Measurements from ENCODE around the gene PCDHGC5. TPM values are rescaled to one million over a fixed set of nuclear protein-coding genes. Genes with fewer than 3 reads are reported as not detected.

Gene PCDHGC5
- total RNA-seq, 1 experiment from 2014 or later: 0.61 TPM

- peaks cover 59% of the 10 kb centered on the region for H3K36me3 Mint-ChIP-seq (ENCODE audit: insufficient read depth, unreplicated experiment)
- intact Hi-C loops (cut with micrococcal nuclease): no loop called here
- peak overlapping the region; percentile 81 for H3K27ac Mint-ChIP-seq (ENCODE audit: low read depth, unreplicated experiment)
- H3K4me1 Mint-ChIP-seq (ENCODE audit: insufficient read depth, unreplicated experiment): peaks cover 59% of the 10 kb centered on the region
- H3K4me3 Mint-ChIP-seq (ENCODE audit: unreplicated experiment): peak overlapping the region; percentile 17
- DNase-seq (ENCODE audit: unreplicated experiment): no peak
- BruUV-seq (replicated peaks): no TSS peak
- TF ChIP-seq CTCF (IDR thresholded peaks at IDR 0.05; ENCODE audit: unreplicated experiment): no peak
- H3K9me3 Mint-ChIP-seq (ENCODE audit: unreplicated experiment): no peaks in the 10 kb centered on the region
- CTCF ChIA-PET: interaction anchor here (0.6 to 11.5 kb wide), 26 partner anchors 9 to 321 kb away, joined by 3 to 191 read pairs (median 4); partner anchors contain the start of genes PCDHB10, PCDHB13, PCDHB14 and PCDHGA10
- H3K27me3 Mint-ChIP-seq (ENCODE audit: insufficient read depth, unreplicated experiment): no peaks in the 10 kb centered on the region
- POLR2A ChIA-PET: interaction anchor here (0.5 to 3.5 kb wide), 12 partner anchors 8 to 499 kb away, joined by 3 to 27 read pairs (median 4); partner anchors contain the start of genes PCDHGA10, PCDHGC3 and TAF7
These were observed 24.2 kb downstream of the PCDHGC5 start for GRCh38 chr5:141512911-141513626.

- Mint-ChIP-seq H3K9me3 (ENCODE audit: unreplicated experiment) (no peaks in the 10 kb centered on the region), H3K4me3 (ENCODE audit: unreplicated experiment) (peak overlapping the region; percentile 47), H3K36me3 (ENCODE audit: insufficient read depth, unreplicated experiment) (peaks cover 66% of the 10 kb centered on the region), H3K27ac (ENCODE audit: low read depth, unreplicated experiment) (peak overlapping the region; percentile 81), H3K4me1 (ENCODE audit: insufficient read depth, unreplicated experiment) (peaks cover 53% of the 10 kb centered on the region), H3K27me3 (ENCODE audit: insufficient read depth, unreplicated experiment) (no peaks in the 10 kb centered on the region)
- peak; percentile 77 for DNase-seq (ENCODE audit: unreplicated experiment)
- no TSS peak for BruUV-seq (replicated peaks)
- intact Hi-C loops (cut with micrococcal nuclease): no loop called here
- ChIA-PET CTCF (interaction anchor here (0.6 to 11.5 kb wide), 17 partner anchors 11 to 1216 kb away, joined by 3 to 191 read pairs (median 5); partner anchors contain the start of genes PCDHB10, PCDHB13, PCDHB14 and PCDHGA10), POLR2A (interaction anchor here (0.5 to 3.5 kb wide), 8 partner anchors 10 to 193 kb away, joined by 4 to 27 read pairs (median 5); partner anchors contain the start of genes PCDHGC3 and TAF7)
- TF ChIP-seq CTCF (IDR thresholded peaks at IDR 0.05; ENCODE audit: unreplicated experiment): no peak
These were observed 24.9 kb downstream of the PCDHGC5 start for GRCh38 chr5:141513627-141514329.

GRCh38 chr5:141514330-141515133 lies 25.7 kb downstream of the PCDHGC5 start:
- intact Hi-C loops (cut with micrococcal nuclease): no loop called here
- Mint-ChIP-seq H3K9me3 (ENCODE audit: unreplicated experiment) (no peaks in the 10 kb centered on the region), H3K4me1 (ENCODE audit: insufficient read depth, unreplicated experiment) (peaks cover 51% of the 10 kb centered on the region), H3K4me3 (ENCODE audit: unreplicated experiment) (peak overlapping the region; percentile 47), H3K27me3 (ENCODE audit: insufficient read depth, unreplicated experiment) (no peaks in the 10 kb centered on the region), H3K36me3 (ENCODE audit: insufficient read depth, unreplicated experiment) (peaks cover 73% of the 10 kb centered on the region), H3K27ac (ENCODE audit: low read depth, unreplicated experiment) (peak overlapping the region; percentile 81)
- POLR2A ChIA-PET: interaction anchor here (0.7 to 3.5 kb wide), 11 partner anchors 9 to 102 kb away, joined by 3 to 27 read pairs (median 5); partner anchors contain the start of gene PCDHGC3
- CTCF ChIA-PET: interaction anchor here (0.5 to 11.5 kb wide), 21 partner anchors 10 to 1216 kb away, joined by 3 to 191 read pairs (median 5); partner anchors contain the start of genes PCDHGA10, PCDHGA12, PCDHGB5 and PCDHGC3
- peak; percentile 95 for DNase-seq (ENCODE audit: unreplicated experiment)
- BruUV-seq (replicated peaks): no TSS peak
- TF ChIP-seq CTCF (IDR thresholded peaks at IDR 0.05; ENCODE audit: unreplicated experiment): no peak
